Measurements from ENCODE around the gene MAML1. TPM values are rescaled to one million over a fixed set of nuclear protein-coding genes. Genes with fewer than 3 reads are reported as not detected.
A peak's percentile ranks its signal among the peaks of the same experiment; 100 is the strongest.

Gene MAML1
- total and polyA plus RNA-seq, 2 donors (not counting 1 experiment from before 2014, with no cell fraction given), result 12.0 to 50.6 TPM

- no peak overlapping the region for H3K4me3 Mint-ChIP-seq
- 100% methylated on average over 1 of the region's 6 CpGs for WGBS (ENCODE audit: insufficient coverage)
- no peak overlapping the region for H3K4me3 ChIP-seq (ENCODE audit: control extremely low read depth in 1 of 5, extremely low read depth in 1 of 5, insufficient read depth in 1 of 5, low read depth in 2 of 5, low read length in 4 of 5)
- no peak for TF ChIP-seq EZH2 (IDR thresholded peaks at IDR 0.05; ENCODE audit: borderline replicate concordance, insufficient read depth, low read depth, low read length, poor library complexity, severe bottlenecking)
- TF ChIP-seq, protein P1, sequence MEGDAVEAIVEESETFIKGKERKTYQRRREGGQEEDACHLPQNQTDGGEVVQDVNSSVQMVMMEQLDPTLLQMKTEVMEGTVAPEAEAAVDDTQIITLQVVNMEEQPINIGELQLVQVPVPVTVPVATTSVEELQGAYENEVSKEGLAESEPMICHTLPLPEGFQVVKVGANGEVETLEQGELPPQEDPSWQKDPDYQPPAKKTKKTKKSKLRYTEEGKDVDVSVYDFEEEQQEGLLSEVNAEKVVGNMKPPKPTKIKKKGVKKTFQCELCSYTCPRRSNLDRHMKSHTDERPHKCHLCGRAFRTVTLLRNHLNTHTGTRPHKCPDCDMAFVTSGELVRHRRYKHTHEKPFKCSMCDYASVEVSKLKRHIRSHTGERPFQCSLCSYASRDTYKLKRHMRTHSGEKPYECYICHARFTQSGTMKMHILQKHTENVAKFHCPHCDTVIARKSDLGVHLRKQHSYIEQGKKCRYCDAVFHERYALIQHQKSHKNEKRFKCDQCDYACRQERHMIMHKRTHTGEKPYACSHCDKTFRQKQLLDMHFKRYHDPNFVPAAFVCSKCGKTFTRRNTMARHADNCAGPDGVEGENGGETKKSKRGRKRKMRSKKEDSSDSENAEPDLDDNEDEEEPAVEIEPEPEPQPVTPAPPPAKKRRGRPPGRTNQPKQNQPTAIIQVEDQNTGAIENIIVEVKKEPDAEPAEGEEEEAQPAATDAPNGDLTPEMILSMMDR (IDR thresholded peaks at IDR 0.05), result no peak
- H4K20me1 ChIP-seq (ENCODE audit: control insufficient read depth, insufficient read depth, low read length, poor library complexity, severe bottlenecking), result peaks cover under 1% of the 10 kb centered on the region
- no peaks in the 10 kb centered on the region for H3K27me3 ChIP-seq (replicated peaks in 1 of 4; ENCODE audit: control extremely low read depth in 1 of 4, control insufficient read depth in 3 of 4, insufficient read depth in 4 of 4, low read length in 3 of 4)
- no peak overlapping the region for H3K27ac ChIP-seq (ENCODE audit: low read length in 2 of 2)
- peaks cover 8% of the 10 kb centered on the region for H3K79me2 ChIP-seq (ENCODE audit: control insufficient read depth, insufficient read depth, low read length)
- peaks cover 11% of the 10 kb centered on the region for H3K4me1 Mint-ChIP-seq
- H2AFZ ChIP-seq (ENCODE audit: insufficient read depth, low read depth, low read length, poor library complexity, severe bottlenecking), result no peak overlapping the region
- H3K9me3 Mint-ChIP-seq (ENCODE audit: insufficient read depth), result no peaks in the 10 kb centered on the region
- CTCF ChIA-PET, result no interaction called here
- no peak overlapping the region for H3K9ac ChIP-seq (ENCODE audit: low read length)
- H3K27me3 Mint-ChIP-seq, result no peaks in the 10 kb centered on the region
- ATAC-seq (ENCODE audit: low read depth) (no peak), DNase-seq (no peak)
- H3K27ac Mint-ChIP-seq, result no peak overlapping the region
- no peaks in the 10 kb centered on the region for H3K9me3 ChIP-seq (ENCODE audit: control extremely low read depth in 1 of 3, control insufficient read depth in 2 of 3, insufficient read depth in 1 of 3, low read length in 2 of 3)
- H3K4me1 ChIP-seq (ENCODE audit: control insufficient read depth in 2 of 2, insufficient read depth in 2 of 2, low read length in 2 of 2), result peaks cover 5 to 14% of the 10 kb centered on the region in 2 donors
- no peaks in the 10 kb centered on the region for H3K36me3 ChIP-seq (replicated peaks in 1 of 2; ENCODE audit: control extremely low read depth in 1 of 2, control insufficient read depth in 1 of 2, extremely low read depth in 1 of 2, insufficient read depth in 2 of 2, low read length in 1 of 2)
- POLR2A ChIA-PET, result interaction anchor here (0.6 to 0.7 kb wide), 2 partner anchors 89 to 1545 kb away, joined by 3 read pairs; no protein-coding TSS in a partner anchor
- no peak overlapping the region for H3K4me2 ChIP-seq (replicated peaks; ENCODE audit: low read depth, low read length, poor library complexity, severe bottlenecking)
- intact Hi-C loops (cut with micrococcal nuclease), result loop anchor here (10.0 kb wide), 2 partner anchors 210 to 1450 kb away; partner anchors contain the start of gene TBC1D9B
Observed at GRCh38 chr5:179694561-179694960, 38.1 kb upstream of the MAML1 start.

- no peak for DNase-seq
- no peaks in the 10 kb centered on the region for H3K36me3 ChIP-seq (replicated peaks in 1 of 2; ENCODE audit: control extremely low read depth in 1 of 2, control insufficient read depth in 1 of 2, extremely low read depth in 1 of 2, insufficient read depth in 2 of 2, low read length in 1 of 2)
- no peaks in the 10 kb centered on the region for H3K9me3 ChIP-seq (ENCODE audit: control extremely low read depth in 1 of 3, control insufficient read depth in 2 of 3, insufficient read depth in 1 of 3, low read length in 2 of 3)
- H3K9ac ChIP-seq (ENCODE audit: low read length), result no peak overlapping the region
- no peak overlapping the region for H3K4me3 ChIP-seq (ENCODE audit: control extremely low read depth in 1 of 5, extremely low read depth in 1 of 5, insufficient read depth in 1 of 5, low read depth in 2 of 5, low read length in 4 of 5)
- no CpG with 5 or more reads among the region's 3 CpGs for WGBS (ENCODE audit: insufficient coverage)
- TF ChIP-seq, protein P1 (IDR thresholded peaks at IDR 0.05), result no peak
- no peak for TF ChIP-seq EZH2 (IDR thresholded peaks at IDR 0.05; ENCODE audit: borderline replicate concordance, insufficient read depth, low read depth, low read length, poor library complexity, severe bottlenecking)
- Mint-ChIP-seq H3K27ac (no peak overlapping the region), H3K27me3 (no peaks in the 10 kb centered on the region), H3K4me3 (peak overlapping the region; percentile 12), H3K4me1 (peaks cover 23% of the 10 kb centered on the region), H3K9me3 (ENCODE audit: insufficient read depth) (no peaks in the 10 kb centered on the region)
- no peaks in the 10 kb centered on the region for H3K27me3 ChIP-seq (replicated peaks in 1 of 4; ENCODE audit: control extremely low read depth in 1 of 4, control insufficient read depth in 3 of 4, insufficient read depth in 4 of 4, low read length in 3 of 4)
- no peak overlapping the region for H2AFZ ChIP-seq (ENCODE audit: insufficient read depth, low read depth, low read length, poor library complexity, severe bottlenecking)
- POLR2A ChIA-PET, result interaction anchor here (1.0 to 1.5 kb wide), 2 partner anchors 34 to 73 kb away, joined by 3 to 6 read pairs; partner anchors contain the start of gene HNRNPH1
- H3K79me2 ChIP-seq (ENCODE audit: control insufficient read depth, insufficient read depth, low read length), result peaks cover 29% of the 10 kb centered on the region
- peaks cover 9% of the 10 kb centered on the region for H4K20me1 ChIP-seq (ENCODE audit: control insufficient read depth, insufficient read depth, low read length, poor library complexity, severe bottlenecking)
- no peak overlapping the region for H3K27ac ChIP-seq (ENCODE audit: low read length in 2 of 2)
- no peak for ATAC-seq (ENCODE audit: low read depth)
- intact Hi-C loops (cut with micrococcal nuclease), result loop anchor here (10.0 kb wide), 2 partner anchors 208 to 1452 kb away; partner anchors contain the start of gene TBC1D9B
- H3K4me2 ChIP-seq (replicated peaks; ENCODE audit: low read depth, low read length, poor library complexity, severe bottlenecking), result no peak overlapping the region
- H3K4me1 ChIP-seq (ENCODE audit: control insufficient read depth in 2 of 2, insufficient read depth in 2 of 2, low read length in 2 of 2), result peaks cover 16 to 26% of the 10 kb centered on the region in 2 donors
- CTCF ChIA-PET, result interaction anchor here (0.7 to 1.5 kb wide), 2 partner anchors 18 to 36 kb away, joined by 4 to 9 read pairs; partner anchors contain the start of gene MAML1
Observed at GRCh38 chr5:179696603-179697002, 36.0 kb upstream of the MAML1 start.

Measured in B cell (primary cell).